Breast epithelium (tissue), 4 donors: Measurements from ENCODE around the gene COBLL1. TPM values are rescaled to one million over a fixed set of nuclear protein-coding genes. Genes with fewer than 3 reads are reported as not detected.
A peak's percentile ranks its signal among the peaks of the same experiment; 100 is the strongest.

Source experiments
- DNase-seq, 2 donors: peaks; one replicate each; pipeline ENCODE4 v3.0.0-alpha.2; 2019; ENCODE audit warnings: low spot score in 2 of 2
- H3K27ac ChIP-seq, 2 donors: fragments of 200-600 bp; sonication (generic) in 1 of 2; one replicate each; pipeline ENCODE4 v1.5.1; 2016 to 2019; ENCODE audit warnings: mild to moderate bottlenecking in 1 of 2
- H3K27me3 ChIP-seq, 2 donors: fragments of 200-600 bp; sonication (generic) in 1 of 2; one replicate each; pipeline versions ENCODE4 v1.5.1 to v1.6.0; 2017 to 2019; ENCODE audit warnings: control low read depth in 1 of 2, mild to moderate bottlenecking in 1 of 2
- H3K36me3 ChIP-seq: fragments of 200-600 bp; one replicate; pipeline ENCODE4 v1.5.1; 2019
- H3K4me1 ChIP-seq, 2 donors: fragments of 200-600 bp; sonication (generic); one replicate each; pipeline ENCODE4 v1.5.1; 2016 to 2019; ENCODE audit warnings: control low read depth in 1 of 2
- H3K4me3 ChIP-seq, 3 donors: fragments of 200-600 bp; sonication (generic); 1 replicate in 2 of 3; 2 replicates in 1 of 3; pipeline ENCODE4 v1.5.1; 2016 to 2019; ENCODE audit warnings: mild to moderate bottlenecking in 3 of 3, moderate library complexity in 2 of 3
- H3K9me3 ChIP-seq, 2 donors: fragments of 200-600 bp; sonication (generic) in 1 of 2; one replicate each; pipeline ENCODE4 v1.5.1; 2016 to 2019; ENCODE audit warnings: control low read depth in 1 of 2
- POLR2A ChIP-seq: fragments of 450-650 bp; IDR thresholded peaks from one replicate; pipeline ENCODE4 v1.6.1; 2016; ENCODE audit warnings: antibody characterized with exemption, mild to moderate bottlenecking, moderate library complexity
- POLR2AphosphoS5 ChIP-seq, 3 donors: sonication (generic); formaldehyde crosslinking; IDR thresholded peaks; one replicate each; pipeline ENCODE4 v1.6.1; 2017; ENCODE audit warnings: antibody characterized with exemption in 3 of 3
- intact Hi-C: fragments of 100-400 bp; cut with DNase I; formaldehyde crosslinking; loops from one replicate; pipeline ENCODE4 v1.15.1; 2023; ENCODE audit warnings: low total_unique reads
- total RNA-seq, 3 donors: library from RNA; depleted of rRNA; stranded (reverse); fragments of >200 nt; gene quantifications; one replicate each; pipeline ENCODE4 v1.1.0, GENCODE V29; 2016
- TF ChIP-seq, protein P1 (sequence below), 3 donors: fragments of 450-650 bp; IDR thresholded peaks; one replicate each; pipeline ENCODE4 v1.5.1; 2016 to 2017; ENCODE audit warnings: antibody characterized with exemption in 3 of 3, mild to moderate bottlenecking in 3 of 3, moderate library complexity in 3 of 3

Gene COBLL1
- total RNA-seq, 3 donors from 2014 or later, result 43.6 to 92.8 (median 75.8) TPM

DNA sequence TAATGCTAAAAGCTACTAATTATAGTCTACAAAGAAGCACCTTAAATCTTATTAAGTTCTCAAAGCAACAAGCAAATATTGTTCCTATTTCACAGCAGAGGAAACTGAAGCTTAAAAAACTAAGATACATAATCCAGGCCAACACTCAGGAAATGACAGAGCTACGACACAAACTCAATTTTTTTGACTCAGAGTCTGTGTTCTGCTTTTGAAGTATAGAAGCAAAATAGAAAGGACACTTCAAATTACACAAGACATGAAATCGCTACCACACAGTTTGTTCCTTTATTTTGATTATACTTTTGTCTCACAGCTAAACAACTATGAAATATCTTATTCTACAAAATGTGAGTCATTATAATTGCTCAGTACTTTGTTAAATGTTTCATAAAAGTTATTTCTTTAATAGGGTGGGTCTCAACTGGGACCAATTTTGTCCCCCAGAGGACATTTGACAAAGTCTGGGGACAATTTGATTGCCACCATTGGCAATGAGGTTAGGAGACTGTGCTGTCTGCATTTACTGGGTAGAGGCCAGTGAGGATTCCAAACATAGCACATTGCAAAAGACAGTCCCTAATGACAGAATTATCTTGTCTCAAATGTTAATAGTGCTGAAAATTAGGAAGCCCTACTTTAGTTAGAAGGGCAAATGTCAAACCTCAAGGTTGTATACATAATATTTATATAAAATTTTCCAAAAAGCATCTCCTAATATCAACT lies 118.8 kb downstream of the COBLL1 start:
- Histone ChIP-seq H3K4me1 (no peaks in the 10 kb centered on the region), H3K4me3 (no peak overlapping the region), H3K27me3 (no peaks in the 10 kb centered on the region), H3K9me3 (no peaks in the 10 kb centered on the region), H3K27ac (no peak overlapping the region), H3K36me3 (no peaks in the 10 kb centered on the region)
- no peak for DNase-seq
- intact Hi-C loops, result no loop called here
- no peak for TF ChIP-seq POLR2AphosphoS5 (IDR thresholded peaks at IDR 0.05)
- TF ChIP-seq POLR2A, result no peak
- TF ChIP-seq, protein P1, sequence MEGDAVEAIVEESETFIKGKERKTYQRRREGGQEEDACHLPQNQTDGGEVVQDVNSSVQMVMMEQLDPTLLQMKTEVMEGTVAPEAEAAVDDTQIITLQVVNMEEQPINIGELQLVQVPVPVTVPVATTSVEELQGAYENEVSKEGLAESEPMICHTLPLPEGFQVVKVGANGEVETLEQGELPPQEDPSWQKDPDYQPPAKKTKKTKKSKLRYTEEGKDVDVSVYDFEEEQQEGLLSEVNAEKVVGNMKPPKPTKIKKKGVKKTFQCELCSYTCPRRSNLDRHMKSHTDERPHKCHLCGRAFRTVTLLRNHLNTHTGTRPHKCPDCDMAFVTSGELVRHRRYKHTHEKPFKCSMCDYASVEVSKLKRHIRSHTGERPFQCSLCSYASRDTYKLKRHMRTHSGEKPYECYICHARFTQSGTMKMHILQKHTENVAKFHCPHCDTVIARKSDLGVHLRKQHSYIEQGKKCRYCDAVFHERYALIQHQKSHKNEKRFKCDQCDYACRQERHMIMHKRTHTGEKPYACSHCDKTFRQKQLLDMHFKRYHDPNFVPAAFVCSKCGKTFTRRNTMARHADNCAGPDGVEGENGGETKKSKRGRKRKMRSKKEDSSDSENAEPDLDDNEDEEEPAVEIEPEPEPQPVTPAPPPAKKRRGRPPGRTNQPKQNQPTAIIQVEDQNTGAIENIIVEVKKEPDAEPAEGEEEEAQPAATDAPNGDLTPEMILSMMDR (IDR thresholded peaks at IDR 0.05), result no peak

DNA sequence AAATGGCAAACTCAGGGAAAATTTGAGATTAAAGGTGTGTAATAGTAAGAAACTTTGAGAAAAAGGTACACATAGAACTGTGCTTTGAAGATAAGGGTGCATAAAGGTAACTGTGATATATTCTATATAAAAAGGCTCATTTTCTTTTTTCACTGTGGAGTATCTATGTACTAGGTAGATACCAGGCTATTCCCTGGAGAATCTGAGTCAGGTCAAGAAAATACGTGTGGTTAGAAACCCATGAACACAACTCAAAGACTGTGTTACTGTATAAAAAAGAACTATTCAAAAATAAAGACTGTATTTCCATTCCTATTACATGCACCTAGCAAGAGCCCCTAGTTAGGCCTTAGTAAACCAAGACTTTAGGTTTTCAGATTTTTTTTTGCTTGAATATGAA lies 120.2 kb downstream of the COBLL1 start:
- no peak for TF ChIP-seq POLR2A
- TF ChIP-seq, protein P1 (IDR thresholded peaks at IDR 0.05), result no peak
- TF ChIP-seq POLR2AphosphoS5 (IDR thresholded peaks at IDR 0.05), result no peak
- intact Hi-C loops, result no loop called here
- Histone ChIP-seq H3K27me3 (no peaks in the 10 kb centered on the region), H3K27ac (no peak overlapping the region), H3K36me3 (no peaks in the 10 kb centered on the region), H3K9me3 (no peaks in the 10 kb centered on the region), H3K4me1 (no peaks in the 10 kb centered on the region), H3K4me3 (no peak overlapping the region)
- DNase-seq, result no peak

DNA sequence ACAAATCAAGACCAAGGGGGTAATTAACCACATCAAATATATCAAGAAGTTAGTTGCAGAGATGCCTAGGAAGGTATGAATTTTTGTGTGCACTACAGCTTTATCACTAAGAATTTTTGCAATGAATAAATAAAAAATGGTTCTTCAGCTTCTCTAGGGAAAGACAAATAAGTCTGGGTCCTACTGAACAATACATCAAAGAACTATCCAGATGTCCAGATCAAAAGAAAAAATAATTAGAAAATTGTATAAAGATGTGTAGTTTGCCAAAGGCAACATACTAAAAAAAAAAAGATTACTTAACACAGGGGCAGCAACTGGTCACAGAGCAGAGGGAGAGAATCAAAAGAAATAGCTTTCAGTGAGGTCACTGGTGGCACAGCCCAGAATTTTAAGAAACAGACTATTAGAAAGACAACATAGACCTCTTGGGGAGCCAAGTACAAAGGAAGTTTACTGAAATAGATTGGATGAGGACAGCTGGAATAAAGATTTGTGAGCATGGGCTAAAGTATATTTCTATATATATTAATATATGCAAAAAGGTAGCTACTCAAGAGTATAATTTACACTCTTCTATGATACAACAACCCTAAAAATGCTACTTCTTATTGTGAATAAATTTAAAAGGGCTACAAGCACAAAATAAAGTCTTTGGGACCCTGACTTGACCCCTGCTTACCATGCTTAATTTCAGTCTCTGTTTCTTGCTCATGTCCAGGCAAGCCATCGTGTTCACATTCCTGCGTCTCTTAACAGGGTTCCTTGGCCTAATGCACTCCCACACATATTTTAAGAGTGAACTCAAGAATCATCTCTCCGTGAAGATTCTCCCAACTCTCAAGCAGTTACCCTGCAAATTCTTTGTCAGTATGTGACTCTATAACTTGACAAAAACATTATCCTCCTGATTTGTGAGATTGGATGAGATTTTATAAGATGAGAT lies 121.4 kb downstream of the COBLL1 start:
- Histone ChIP-seq H3K9me3 (no peaks in the 10 kb centered on the region), H3K4me3 (no peak overlapping the region), H3K27me3 (no peaks in the 10 kb centered on the region), H3K36me3 (no peaks in the 10 kb centered on the region), H3K4me1 (no peaks in the 10 kb centered on the region), H3K27ac (peak overlapping the region in 1 of 2 donors; percentile 48)
- DNase-seq, result peak in 1 of 2 donors; percentile 51
- intact Hi-C loops, result no loop called here
- no peak for TF ChIP-seq POLR2AphosphoS5 (IDR thresholded peaks at IDR 0.05)
- TF ChIP-seq, protein P1 (IDR thresholded peaks at IDR 0.05), result no peak
- no peak for TF ChIP-seq POLR2A

DNA sequence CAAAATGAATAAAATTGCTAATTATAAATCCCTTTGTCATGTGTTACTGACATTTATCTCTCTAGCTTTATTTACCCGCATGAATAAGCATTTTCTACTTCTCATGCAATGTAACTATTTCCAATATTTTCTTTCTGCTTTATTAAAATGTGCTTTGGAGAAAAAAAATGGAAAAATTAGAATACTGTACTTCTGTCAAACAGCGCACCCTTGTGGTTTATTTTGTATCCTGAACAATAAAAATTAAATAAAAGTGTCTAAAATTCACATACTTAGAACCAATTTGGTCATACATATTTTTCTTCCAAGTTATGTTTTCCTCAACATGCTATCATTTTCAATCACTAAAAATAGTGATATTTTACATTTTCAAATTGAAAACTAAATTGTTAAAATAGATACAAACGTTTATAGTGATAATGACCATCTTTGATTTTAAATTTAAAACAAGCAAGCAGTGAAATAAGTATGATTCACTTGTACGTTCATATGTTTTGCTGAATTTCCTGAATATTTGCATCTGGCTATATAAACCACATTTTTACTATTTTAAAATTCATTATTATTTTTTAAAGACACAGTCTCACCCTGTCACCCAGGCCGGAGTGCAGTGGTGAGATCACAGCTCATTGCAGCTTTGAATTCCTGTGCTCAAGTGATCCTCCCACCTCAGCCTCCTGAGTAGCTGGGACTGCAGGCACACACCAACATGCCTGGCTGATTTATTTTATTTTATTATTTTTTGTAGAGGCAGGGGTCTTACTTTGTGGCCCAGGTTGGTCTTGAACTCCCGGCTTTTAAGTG lies 124.4 kb downstream of the COBLL1 start:
- intact Hi-C loops, result no loop called here
- Histone ChIP-seq H3K27me3 (no peaks in the 10 kb centered on the region), H3K9me3 (no peaks in the 10 kb centered on the region), H3K27ac (no peak overlapping the region), H3K4me3 (no peak overlapping the region), H3K36me3 (no peaks in the 10 kb centered on the region), H3K4me1 (no peaks in the 10 kb centered on the region)
- TF ChIP-seq, protein P1 (IDR thresholded peaks at IDR 0.05), result peak; percentile 26 to 53 (median 34)
- no peak for TF ChIP-seq POLR2AphosphoS5 (IDR thresholded peaks at IDR 0.05)
- no peak for TF ChIP-seq POLR2A
- no peak for DNase-seq
